Neuronal stem cell (in vitro differentiated cells): ENCODE results near the gene TAF1L.
A peak's percentile ranks its signal among the peaks of the same experiment; 100 is the strongest.

Experiments used
- DNase-seq: peaks from one replicate; pipeline ENCODE4 v3.0.0-alpha.2; 2013; ENCODE audit warnings: low spot score
- H2AFZ ChIP-seq: one replicate; pipeline ENCODE4 v1.6.1; 2013; ENCODE audit warnings: mild to moderate bottlenecking, low read length, inconsistent platforms
- H2AK5ac ChIP-seq: 2 replicates; pipeline ENCODE4 v1.6.1; 2013; ENCODE audit warnings: low read depth, mild to moderate bottlenecking, inconsistent platforms, low read length, moderate library complexity, mixed read lengths
- H2BK120ac ChIP-seq: 2 replicates; pipeline ENCODE4 v1.6.1; 2013; ENCODE audit warnings: low read depth, mild to moderate bottlenecking, inconsistent platforms, low read length, moderate library complexity, mixed read lengths
- H2BK12ac ChIP-seq: one replicate; pipeline ENCODE4 v1.6.1; 2013; ENCODE audit warnings: low read length, inconsistent platforms
- H2BK15ac ChIP-seq: 2 replicates; pipeline ENCODE4 v1.6.1; 2013; ENCODE audit warnings: mild to moderate bottlenecking, low read length, inconsistent platforms, mixed read lengths
- H2BK5ac ChIP-seq: one replicate; pipeline ENCODE4 v1.6.1; 2013; ENCODE audit warnings: inconsistent platforms, mild to moderate bottlenecking, low read length, moderate library complexity
- H3K14ac ChIP-seq: one replicate; pipeline ENCODE4 v1.6.1; 2013; ENCODE audit warnings: low read length, inconsistent platforms
- H3K18ac ChIP-seq: 2 replicates; pipeline ENCODE4 v1.6.1; 2013; ENCODE audit warnings: low read length, inconsistent platforms
- H3K23ac ChIP-seq: 2 replicates; pipeline ENCODE4 v1.6.1; 2013; ENCODE audit warnings: low read depth, mild to moderate bottlenecking, mixed read lengths, low read length, inconsistent platforms; ENCODE audit not compliant: poor library complexity
- H3K27ac ChIP-seq: replicated peaks from 3 replicates; pipeline ENCODE4 v1.5.1; 2013; ENCODE audit warnings: low read length, inconsistent platforms
- H3K27me3 ChIP-seq, 3 experiments: 2 replicates each; pipeline ENCODE4 v1.6.1; 2013; ENCODE audit warnings: low read length in 3 of 3, mild to moderate bottlenecking in 2 of 3, inconsistent platforms in 1 of 3, low read depth in 1 of 3, mixed read lengths in 1 of 3, moderate library complexity in 1 of 3; ENCODE audit not compliant: control insufficient read depth in 3 of 3, insufficient read depth in 3 of 3
- H3K36me3 ChIP-seq, 2 donors: replicated peaks in 1 of 2; 2 replicates each; pipeline ENCODE4 v1.6.1; 2013; ENCODE audit warnings: low read length in 2 of 2; ENCODE audit not compliant: control insufficient read depth in 2 of 2, insufficient read depth in 2 of 2
- H3K4ac ChIP-seq: 2 replicates; pipeline ENCODE4 v1.6.1; 2013; ENCODE audit warnings: inconsistent platforms, mild to moderate bottlenecking, low read length, moderate library complexity
- H3K4me1 ChIP-seq, 2 donors: 1 replicate in 1 of 2; 2 replicates in 1 of 2; pipeline ENCODE4 v1.6.1; 2013; ENCODE audit warnings: low read length in 2 of 2, low read depth in 1 of 2; ENCODE audit not compliant: control insufficient read depth in 2 of 2, insufficient read depth in 1 of 2
- H3K4me2 ChIP-seq: one replicate; pipeline ENCODE4 v1.6.1; 2013; ENCODE audit warnings: mild to moderate bottlenecking, low read length, inconsistent platforms; ENCODE audit not compliant: insufficient read depth, poor library complexity, severe bottlenecking
- H3K4me3 ChIP-seq, 2 donors: 2 replicates each; pipeline ENCODE4 v1.5.1; 2013; ENCODE audit warnings: low read length in 2 of 2, mild to moderate bottlenecking in 2 of 2, inconsistent platforms in 1 of 2, moderate library complexity in 1 of 2
- H3K79me1 ChIP-seq: one replicate; pipeline ENCODE4 v1.6.1; 2013; ENCODE audit warnings: low read depth, mild to moderate bottlenecking, inconsistent platforms, low read length, moderate library complexity
- H3K9ac ChIP-seq: one replicate; pipeline ENCODE4 v1.6.1; 2013; ENCODE audit warnings: mild to moderate bottlenecking, low read depth, low read length, inconsistent platforms; ENCODE audit not compliant: poor library complexity
- H3K9me3 ChIP-seq, 2 donors: replicated peaks in 1 of 2; 2 replicates each; pipeline versions ENCODE3 to v1.6.1; 2013; ENCODE audit warnings: low read length in 2 of 2, mild to moderate bottlenecking in 2 of 2, inconsistent platforms in 1 of 2, low read depth in 1 of 2, mixed read lengths in 1 of 2, moderate library complexity in 1 of 2; ENCODE audit not compliant: control insufficient read depth in 2 of 2, insufficient read depth in 1 of 2
- H4K8ac ChIP-seq: one replicate; pipeline ENCODE4 v1.6.1; 2013; ENCODE audit warnings: low read depth, mild to moderate bottlenecking, inconsistent platforms, low read length, moderate library complexity
- H4K91ac ChIP-seq: one replicate; pipeline ENCODE4 v1.6.1; 2013; ENCODE audit warnings: low read length, low read depth, mild to moderate bottlenecking, inconsistent platforms; ENCODE audit not compliant: poor library complexity
- WGBS, 2 donors: extraction: QIAGEN DNeasy Blood & Tissue Kit; methylation state at CpG; one replicate each; pipeline ENCODE4 v1.1.7; 2013; ENCODE audit warnings: missing lambda C conversion rate in 2 of 2, mixed read lengths in 1 of 2; ENCODE audit not compliant: insufficient read length in 2 of 2, insufficient replicate concordance in 1 of 2; ENCODE audit errors: extremely low coverage in 2 of 2; 5-methylcytosine and 5-hydroxymethylcytosine counted together

TAF1L gene

DNA sequence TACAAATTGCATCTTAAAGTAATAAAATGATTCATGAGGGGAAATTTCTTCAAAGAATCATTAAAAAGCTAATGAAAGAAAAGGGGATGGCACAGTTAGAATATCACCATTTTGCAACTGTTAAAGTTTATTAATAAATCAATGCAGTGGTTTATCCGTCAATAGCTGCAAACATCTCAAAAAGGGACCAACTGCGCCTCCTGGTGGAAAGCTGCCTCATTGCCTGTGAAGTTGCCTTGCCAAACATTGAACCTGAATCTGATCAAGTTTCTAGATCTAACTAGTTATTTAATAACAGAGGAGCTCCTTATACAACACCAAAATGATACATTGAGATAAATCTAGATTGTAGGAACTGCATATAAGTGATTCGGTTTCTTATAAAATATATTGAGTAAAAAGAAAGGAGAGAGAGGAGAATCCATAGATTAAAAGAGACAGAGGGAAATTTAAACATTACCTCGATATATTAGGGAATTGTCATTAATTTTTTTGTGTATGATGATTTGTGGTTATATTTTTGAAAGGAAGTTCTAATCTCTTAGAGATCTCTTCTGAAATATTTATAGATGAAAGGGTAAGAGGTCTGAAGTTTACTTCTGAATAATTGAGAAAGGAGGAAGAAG, 55.6 kb downstream of the TAF1L start:
- H2AFZ ChIP-seq = peak overlapping the region; percentile 25
- no peaks in the 10 kb centered on the region for H3K36me3 ChIP-seq
- H3K4me2 ChIP-seq = no peak overlapping the region
- no peak overlapping the region for H2AK5ac ChIP-seq
- WGBS, 2 donors = 100% methylated on average over 1 of the region's 4 CpGs
- no peak overlapping the region for H3K23ac ChIP-seq
- no peaks in the 10 kb centered on the region for H3K9me3 ChIP-seq
- peaks cover 0 to 11% (median 0%) of the 10 kb centered on the region in 3 experiments for H3K27me3 ChIP-seq
- no peak overlapping the region for H3K18ac ChIP-seq
- no peak overlapping the region for H3K27ac ChIP-seq
- no peak overlapping the region for H4K91ac ChIP-seq
- H2BK15ac ChIP-seq = no peak overlapping the region
- no peak overlapping the region for H2BK5ac ChIP-seq
- no peak overlapping the region for H3K4ac ChIP-seq
- peaks cover 1 to 4% of the 10 kb centered on the region in 2 donors for H3K4me1 ChIP-seq
- H3K4me3 ChIP-seq = no peak overlapping the region
- H3K14ac ChIP-seq = no peak overlapping the region
- DNase-seq = peak; percentile 54
- H3K9ac ChIP-seq = no peak overlapping the region
- no peak overlapping the region for H4K8ac ChIP-seq
- no peak overlapping the region for H2BK12ac ChIP-seq
- no peaks in the 10 kb centered on the region for H3K79me1 ChIP-seq
- no peak overlapping the region for H2BK120ac ChIP-seq
